Activated T-helper 1 cell treated with anti-CD3 and anti-CD28 coated beads, Interleukin-12 subunit alpha, Interleukin-12 subunit beta, Interleukin-2, Interleukin-4 antibody, amounts not matched to agents 30 ng/mL and 10 ng/mL and 1 ng/mL, durations not matched to agents 14 hours and 24 hours and 36 hours (primary cell): ENCODE measurements around the gene KIF1B. TPM values are rescaled to one million over a fixed set of nuclear protein-coding genes. Genes with fewer than 3 reads are reported as not detected.
"Not testable (repeated sequence)": the region's sequence is repeated elsewhere in the genome, so short reads cannot be mapped to it uniquely, and the experiment has no call there.

ENCODE experiments used
- DNase-seq: peaks from one replicate; pipeline ENCODE4 v3.0.0; 2021; ENCODE audit warnings: low spot score
- H3K27ac Mint-ChIP-seq: one replicate; pipeline ENCODE4 v1.8.0; 2021; ENCODE audit warnings: mild to moderate bottlenecking, mixed read lengths
- H3K27me3 Mint-ChIP-seq: one replicate; pipeline ENCODE4 v1.8.0; 2022; ENCODE audit warnings: mild to moderate bottlenecking, moderate library complexity, mixed read lengths; ENCODE audit not compliant: insufficient read depth
- H3K36me3 Mint-ChIP-seq: one replicate; pipeline ENCODE4 v1.8.0; 2021; ENCODE audit warnings: low read depth, mixed read lengths
- H3K4me1 Mint-ChIP-seq: one replicate; pipeline ENCODE4 v1.8.0; 2021; ENCODE audit warnings: low read depth, mixed read lengths
- H3K4me3 Mint-ChIP-seq: one replicate; pipeline ENCODE4 v1.8.0; 2021; ENCODE audit warnings: mild to moderate bottlenecking, moderate library complexity, mixed read lengths
- H3K9me3 Mint-ChIP-seq: one replicate; pipeline ENCODE4 v1.8.0; 2021; ENCODE audit warnings: mixed read lengths
- intact Hi-C: fragments of 100-400 bp; cut with micrococcal nuclease; formaldehyde crosslinking; loops from one replicate; pipeline ENCODE4 v1.15.1; 2024
- total RNA-seq: library from RNA; stranded (reverse); gene quantifications from 2 replicates; pipeline ENCODE4 v1.2.3, GENCODE V29; 2022

Gene KIF1B
- total RNA-seq, 1 donor from 2014 or later: 15.8 TPM

GRCh38 chr1:10207810-10208209 is 2.6 kb upstream of the KIF1B start:
- Mint-ChIP-seq H3K9me3 (no peaks in the 10 kb centered on the region), H3K4me3 (no peak overlapping the region), H3K27ac (no peak overlapping the region), H3K4me1 (peaks cover 26% of the 10 kb centered on the region), H3K27me3 (peaks cover 16% of the 10 kb centered on the region), H3K36me3 (no peaks in the 10 kb centered on the region)
- DNase-seq: no peak
- intact Hi-C loops: no loop called here

- Mint-ChIP-seq H3K4me3 (peak overlapping the region; percentile 47), H3K36me3 (no peaks in the 10 kb centered on the region), H3K9me3 (no peaks in the 10 kb centered on the region), H3K27me3 (peaks cover 16% of the 10 kb centered on the region), H3K27ac (no peak overlapping the region), H3K4me1 (peaks cover 30% of the 10 kb centered on the region)
- no peak for DNase-seq
- intact Hi-C loops: no loop called here
These were observed 1.8 kb upstream of the KIF1B start for GRCh38 chr1:10208537-10208936.

GRCh38 chr1:10209590-10209904 is 823 bp upstream of the KIF1B start:
- Mint-ChIP-seq H3K27me3 (peaks cover 12% of the 10 kb centered on the region), H3K36me3 (no peaks in the 10 kb centered on the region), H3K4me1 (peaks cover 35% of the 10 kb centered on the region), H3K27ac (peak overlapping the region; percentile 83), H3K4me3 (peak overlapping the region; percentile 92), H3K9me3 (no peaks in the 10 kb centered on the region)
- intact Hi-C loops: no loop called here
- DNase-seq: no peak

GRCh38 chr1:10210841-10211804 is 753 bp downstream of the KIF1B start:
- peak overlapping the region; percentile 28 for H3K27ac Mint-ChIP-seq
- intact Hi-C loops: loop anchor here (1.0 to 5.0 kb wide), 11 partner anchors 26 to 584 kb away; partner anchors contain the start of genes CTNNBIP1, PEX14 and UBE4B
- H3K4me1 Mint-ChIP-seq: peaks cover 43% of the 10 kb centered on the region

GRCh38 chr1:10211805-10212410 is 1.5 kb downstream of the KIF1B start:
- DNase-seq: no peak
- Mint-ChIP-seq H3K36me3 (peaks cover 2% of the 10 kb centered on the region), H3K27ac (peak overlapping the region; percentile 28), H3K27me3 (peaks cover 12% of the 10 kb centered on the region), H3K4me1 (peaks cover 50% of the 10 kb centered on the region), H3K4me3 (peak overlapping the region; percentile 70), H3K9me3 (no peaks in the 10 kb centered on the region)
- intact Hi-C loops: loop anchor here (2.0 to 5.0 kb wide), 4 partner anchors 25 to 263 kb away; partner anchors contain the start of genes PEX14 and UBE4B

More at GRCh38 chr1:10210841-10211804, 753 bp downstream of the KIF1B start:
- Mint-ChIP-seq H3K27me3 (peaks cover 12% of the 10 kb centered on the region), H3K9me3 (no peaks in the 10 kb centered on the region), H3K36me3 (no peaks in the 10 kb centered on the region), H3K4me3 (peak overlapping the region; percentile 70)
- no peak for DNase-seq

- intact Hi-C loops: loop anchor here (5.0 kb wide), 1 partner anchor 40 kb away; no protein-coding TSS in a partner anchor
- peaks cover 52% of the 10 kb centered on the region for H3K4me1 Mint-ChIP-seq
These were observed 2.1 kb downstream of the KIF1B start for GRCh38 chr1:10212476-10212875.

GRCh38 chr1:10213186-10213705 is 2.9 kb downstream of the KIF1B start:
- intact Hi-C loops: loop anchor here (5.0 kb wide), 1 partner anchor 39 kb away; no protein-coding TSS in a partner anchor
- peaks cover 12% of the 10 kb centered on the region for H3K27me3 Mint-ChIP-seq
- DNase-seq: no peak
- H3K36me3 Mint-ChIP-seq: peaks cover 3% of the 10 kb centered on the region
- H3K27ac Mint-ChIP-seq: no peak overlapping the region
- H3K4me1 Mint-ChIP-seq: peaks cover 60% of the 10 kb centered on the region
- H3K9me3 Mint-ChIP-seq: no peaks in the 10 kb centered on the region
- peak overlapping the region; percentile 1 for H3K4me3 Mint-ChIP-seq

More at GRCh38 chr1:10212476-10212875, 2.1 kb downstream of the KIF1B start:
- Mint-ChIP-seq H3K27ac (peak overlapping the region; percentile 28), H3K27me3 (peaks cover 12% of the 10 kb centered on the region), H3K4me3 (peak overlapping the region; percentile 70), H3K9me3 (no peaks in the 10 kb centered on the region), H3K36me3 (peaks cover 2% of the 10 kb centered on the region)
- no peak for DNase-seq

GRCh38 chr1:10216090-10216749 is 5.8 kb downstream of the KIF1B start:
- intact Hi-C loops: no loop called here
- Mint-ChIP-seq H3K36me3 (peaks cover 3% of the 10 kb centered on the region), H3K27me3 (peaks cover 6% of the 10 kb centered on the region), H3K27ac (peak overlapping the region; percentile 77), H3K4me1 (peaks cover 50% of the 10 kb centered on the region), H3K9me3 (no peaks in the 10 kb centered on the region), H3K4me3 (peak overlapping the region; percentile 68)
- DNase-seq: no peak

GRCh38 chr1:10217748-10218441 is 7.5 kb downstream of the KIF1B start:
- peaks cover 36% of the 10 kb centered on the region for H3K4me1 Mint-ChIP-seq
- H3K4me3 Mint-ChIP-seq: no peak overlapping the region
- H3K27ac Mint-ChIP-seq: peak overlapping the region; percentile 53
- intact Hi-C loops: no loop called here
- H3K36me3 Mint-ChIP-seq: peaks cover 3% of the 10 kb centered on the region
- H3K9me3 Mint-ChIP-seq: no peaks in the 10 kb centered on the region
- no peak for DNase-seq
- no peaks in the 10 kb centered on the region for H3K27me3 Mint-ChIP-seq

GRCh38 chr1:10220200-10220599 is 9.8 kb downstream of the KIF1B start:
- DNase-seq: no peak
- Mint-ChIP-seq H3K4me1 (peaks cover 27% of the 10 kb centered on the region), H3K4me3 (no peak overlapping the region), H3K36me3 (peaks cover 3% of the 10 kb centered on the region), H3K27me3 (no peaks in the 10 kb centered on the region), H3K27ac (no peak overlapping the region), H3K9me3 (no peaks in the 10 kb centered on the region)
- intact Hi-C loops: no loop called here

- H3K9me3 Mint-ChIP-seq, DNase-seq, H3K36me3 Mint-ChIP-seq, H3K27me3 Mint-ChIP-seq, H3K27ac Mint-ChIP-seq, intact Hi-C loops, H3K4me3 Mint-ChIP-seq: not testable (repeated sequence)
- H3K4me1 Mint-ChIP-seq: peaks cover 24% of the 10 kb centered on the region
These were observed 10.3 kb downstream of the KIF1B start for GRCh38 chr1:10220657-10221056.

- Mint-ChIP-seq H3K27me3 (no peaks in the 10 kb centered on the region), H3K27ac (no peak overlapping the region), H3K36me3 (no peaks in the 10 kb centered on the region), H3K4me3 (no peak overlapping the region), H3K9me3 (no peaks in the 10 kb centered on the region), H3K4me1 (no peaks in the 10 kb centered on the region)
- intact Hi-C loops: no loop called here
- no peak for DNase-seq
These were observed 15.2 kb downstream of the KIF1B start for GRCh38 chr1:10225573-10225972.
